Transverse colon (tissue), 4 donors: Measurements from ENCODE around the gene PIK3R5. TPM values are rescaled to one million over a fixed set of nuclear protein-coding genes. Genes with fewer than 3 reads are reported as not detected.

Experiments
- DNase-seq: peaks from one replicate; pipeline ENCODE4 v3.0.0-alpha.2; 2019
- H3K27ac ChIP-seq, 4 donors: fragments of 200-600 bp; sonication (generic); 2 replicates each; pipeline ENCODE4 v1.5.1; 2016 to 2018; ENCODE audit warnings: inconsistent platforms in 4 of 4
- H3K27me3 ChIP-seq: fragments of 200-600 bp; sonication (generic); 2 replicates; pipeline ENCODE4 v1.5.1; 2017; ENCODE audit warnings: inconsistent platforms
- H3K36me3 ChIP-seq, 4 donors: fragments of 200-600 bp; sonication (generic); 2 replicates each; pipeline ENCODE4 v1.5.1; 2017 to 2019; ENCODE audit warnings: inconsistent platforms in 4 of 4
- H3K4me1 ChIP-seq, 4 donors: fragments of 200-600 bp; sonication (generic); 2 replicates each; pipeline ENCODE4 v1.5.1; 2017 to 2020; ENCODE audit warnings: inconsistent platforms in 4 of 4
- H3K4me3 ChIP-seq, 4 donors: fragments of 200-600 bp; sonication (generic); 1 replicate in 1 of 4; 2 replicates in 3 of 4; pipeline versions ENCODE4 v1.5.1 to v1.6.1; 2017 to 2019; ENCODE audit warnings: inconsistent platforms in 4 of 4
- H3K9me3 ChIP-seq, 2 donors: fragments of 200-600 bp; sonication (generic); 2 replicates each; pipeline ENCODE4 v1.5.1; 2017 to 2019; ENCODE audit warnings: inconsistent platforms in 2 of 2
- CTCF ChIP-seq, 5 experiments: fragments of 200-600 bp in 3 of 5; fragments of 450-650 bp in 2 of 5; sonication (generic) in 3 of 5; IDR thresholded peaks; 1 replicate in 2 of 5; 2 replicates in 3 of 5; pipeline ENCODE4 v1.5.1; 2016 to 2017; ENCODE audit warnings: antibody characterized with exemption in 5 of 5, inconsistent platforms in 3 of 5, mild to moderate bottlenecking in 2 of 5, moderate library complexity in 1 of 5
- EP300 ChIP-seq: sonication (generic); formaldehyde crosslinking; IDR thresholded peaks from one replicate; pipeline ENCODE4 v1.6.1; 2017; ENCODE audit warnings: antibody characterized with exemption, low read depth
- POLR2A ChIP-seq: fragments of 450-650 bp; IDR thresholded peaks from one replicate; pipeline ENCODE4 v1.6.1; 2016; ENCODE audit warnings: antibody characterized with exemption, mild to moderate bottlenecking, moderate library complexity
- POLR2AphosphoS5 ChIP-seq, 3 donors: sonication (generic); formaldehyde crosslinking; IDR thresholded peaks; one replicate each; pipeline ENCODE4 v1.6.1; 2016; ENCODE audit warnings: antibody characterized with exemption in 3 of 3
- WGBS, 2 donors: methylation state at CpG; one replicate each; pipeline ENCODE4 v1.1.5; 2018; ENCODE audit warnings: low coverage in 1 of 2; 5-methylcytosine and 5-hydroxymethylcytosine counted together
- in situ Hi-C, 4 donors: fragments of 200-750 bp; cut with MboI; loops; one replicate each; pipeline versions ENCODE4 v1.15.0 to v1.15.1; 2017; ENCODE audit warnings: low sequenced_read_pairs in 3 of 4, low pct_ligation_motif_present in 1 of 4, low pct_unique_long_range_greater_than_20kb in 1 of 4
- intact Hi-C: fragments of 100-400 bp; cut with DNase I; formaldehyde crosslinking; loops from one replicate; pipeline ENCODE4 v1.15.1; 2023; ENCODE audit warnings: low total_unique reads
- total RNA-seq, 4 donors: library from RNA; depleted of rRNA; stranded (reverse); fragments of >200 nt; gene quantifications; one replicate each; pipeline ENCODE4 v1.1.0, GENCODE V29; 2016

The PIK3R5 gene
- total RNA-seq, 4 donors from 2014 or later: 0.40 to 16.1 (median 10.4) TPM

GRCh38 chr17:8956465-8956902, 9.0 kb downstream of the PIK3R5 start:
- TF ChIP-seq POLR2AphosphoS5 (IDR thresholded peaks at IDR 0.05): no peak
- TF ChIP-seq EP300: no peak
- TF ChIP-seq POLR2A: no peak
- no peak for TF ChIP-seq CTCF (IDR thresholded peaks at IDR 0.05)
- H3K9me3 ChIP-seq: no peaks in the 10 kb centered on the region
- H3K36me3 ChIP-seq: no peaks in the 10 kb centered on the region
- peaks cover 0 to 13% (median 0%) of the 10 kb centered on the region in 4 donors for H3K4me1 ChIP-seq
- H3K4me3 ChIP-seq: no peak overlapping the region
- DNase-seq: no peak
- in situ Hi-C loops: no loop called here
- WGBS, 2 donors: 52 to 62% methylated on average over 4 to 5 of the region's 5 CpGs
- H3K27ac ChIP-seq: peak overlapping the region in 1 of 4 donors; percentile 5
- intact Hi-C loops: no loop called here
- H3K27me3 ChIP-seq: no peaks in the 10 kb centered on the region

- WGBS, 2 donors: 77 to 81% methylated on average over 8 to 12 of the region's 12 CpGs
Observed at GRCh38 chr17:8955021-8955959, 10.2 kb downstream of the PIK3R5 start.

GRCh38 chr17:8954339-8954738, 11.2 kb downstream of the PIK3R5 start:
- Histone ChIP-seq H3K4me3 (no peak overlapping the region), H3K27me3 (no peaks in the 10 kb centered on the region), H3K9me3 (no peaks in the 10 kb centered on the region), H3K4me1 (peaks cover 0 to 13% (median 0%) of the 10 kb centered on the region in 4 donors), H3K36me3 (no peaks in the 10 kb centered on the region), H3K27ac (peak overlapping the region in 3 of 4 donors; percentile 4 to 50 (median 35))
- intact Hi-C loops: no loop called here
- 45 to 80% methylated on average over 1 to 10 of the region's 10 CpGs for WGBS, 2 donors
- TF ChIP-seq CTCF (IDR thresholded peaks at IDR 0.05) (no peak), POLR2A (no peak), POLR2AphosphoS5 (IDR thresholded peaks at IDR 0.05) (peak in 1 of 3 donors; percentile 40), EP300 (no peak)
- peak; percentile 59 for DNase-seq
- in situ Hi-C loops: no loop called here

More at GRCh38 chr17:8955021-8955959, 10.2 kb downstream of the PIK3R5 start:
- Histone ChIP-seq H3K36me3 (no peaks in the 10 kb centered on the region), H3K4me1 (peaks cover 0 to 13% (median 0%) of the 10 kb centered on the region in 4 donors), H3K4me3 (no peak overlapping the region), H3K27me3 (no peaks in the 10 kb centered on the region), H3K9me3 (no peaks in the 10 kb centered on the region), H3K27ac (peak overlapping the region; percentile 5 to 29 (median 16))
- no peak for DNase-seq
- intact Hi-C loops (no loop called here), in situ Hi-C loops (no loop called here)
- TF ChIP-seq EP300 (no peak), CTCF (IDR thresholded peaks at IDR 0.05) (no peak), POLR2A (no peak), POLR2AphosphoS5 (IDR thresholded peaks at IDR 0.05) (no peak)

GRCh38 chr17:8953156-8953885, 12.2 kb downstream of the PIK3R5 start:
- H3K9me3 ChIP-seq: no peaks in the 10 kb centered on the region
- DNase-seq: no peak
- TF ChIP-seq POLR2A (no peak), EP300 (no peak), POLR2AphosphoS5 (IDR thresholded peaks at IDR 0.05) (no peak), CTCF (IDR thresholded peaks at IDR 0.05) (no peak)
- 43 to 68% methylated on average over 1 to 2 of the region's 2 CpGs for WGBS, 2 donors
- peak overlapping the region; percentile 4 to 50 (median 34) for H3K27ac ChIP-seq
- no peaks in the 10 kb centered on the region for H3K36me3 ChIP-seq
- peaks cover 0 to 13% (median 0%) of the 10 kb centered on the region in 4 donors for H3K4me1 ChIP-seq
- in situ Hi-C loops: no loop called here
- intact Hi-C loops: no loop called here
- no peaks in the 10 kb centered on the region for H3K27me3 ChIP-seq
- H3K4me3 ChIP-seq: no peak overlapping the region
